ENCODE data around the gene ZIM2. TPM values are rescaled to one million over a fixed set of nuclear protein-coding genes. Genes with fewer than 3 reads are reported as not detected.
A peak's percentile ranks its signal among the peaks of the same experiment; 100 is the strongest.

The ZIM2 gene
- total RNA-seq, 4 donors from 2014 or later, result 1.2 TPM; not detected in 3

DNA sequence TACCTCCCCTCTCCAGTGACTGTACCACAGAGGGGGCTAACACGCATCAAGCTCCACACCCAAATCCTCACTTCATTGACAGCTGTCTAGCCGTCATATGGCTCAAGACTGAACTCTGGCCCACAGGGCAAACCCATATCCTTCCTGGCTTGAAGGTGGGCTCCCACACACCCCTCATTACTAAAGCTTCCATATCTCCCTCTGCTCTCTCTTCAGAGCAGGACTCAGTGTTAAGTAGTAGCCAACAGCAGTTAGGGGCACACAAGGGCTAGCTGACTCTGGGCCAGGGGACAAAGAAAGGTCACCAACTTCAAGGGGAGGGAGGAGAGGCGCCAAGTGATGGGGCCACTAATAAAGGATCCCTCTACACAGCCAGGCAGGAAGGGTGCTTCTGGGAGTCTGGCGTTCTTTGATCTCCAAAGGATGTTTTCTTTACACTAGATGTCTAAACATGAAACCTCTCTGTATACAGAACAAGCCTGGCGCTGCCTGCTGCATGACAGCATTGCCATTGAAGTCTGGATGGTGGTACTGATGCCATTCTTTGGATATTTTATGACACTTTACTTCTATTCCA, 8.1 kb downstream of the ZIM2 start:
- peaks cover 0 to 9% (median 2%) of the 10 kb centered on the region in 4 donors for H3K36me3 ChIP-seq
- H3K27me3 ChIP-seq, result no peaks in the 10 kb centered on the region
- H3K9me3 ChIP-seq, result no peaks in the 10 kb centered on the region
- H3K4me1 ChIP-seq, result peaks cover 4 to 6% (median 4%) of the 10 kb centered on the region in 4 donors
- H3K27ac ChIP-seq (replicated peaks in 1 of 4), result no peak overlapping the region
- no peak for DNase-seq (ENCODE audit: extremely low spot score)
- TF ChIP-seq POLR2AphosphoS5 (IDR thresholded peaks at IDR 0.05) (no peak), POLR2A (IDR thresholded peaks at IDR 0.05; ENCODE audit: low read depth) (no peak), CTCF (IDR thresholded peaks at IDR 0.05) (no peak), EP300 (IDR thresholded peaks at IDR 0.05) (no peak)
- intact Hi-C loops (cut with DNase I), result no loop called here
- no peak overlapping the region for H3K4me3 ChIP-seq
- 66% methylated on average over 5 of the region's 5 CpGs for WGBS

GRCh38 chr19:56831255-56831654, 9.3 kb downstream of the ZIM2 start:
- WGBS, result 62% methylated on average over 2 of the region's 2 CpGs

GRCh38 chr19:56829596-56829995, 10.9 kb downstream of the ZIM2 start:
- Histone ChIP-seq H3K9me3 (no peaks in the 10 kb centered on the region), H3K4me1 (no peaks in the 10 kb centered on the region), H3K27me3 (no peaks in the 10 kb centered on the region), H3K4me3 (no peak overlapping the region), H3K27ac (replicated peaks in 1 of 4) (no peak overlapping the region), H3K36me3 (peaks cover 0 to 9% (median 2%) of the 10 kb centered on the region in 4 donors)
- intact Hi-C loops (cut with DNase I), result no loop called here
- WGBS, result 79% methylated on average over 6 of the region's 6 CpGs
- TF ChIP-seq POLR2AphosphoS5 (IDR thresholded peaks at IDR 0.05) (no peak), CTCF (IDR thresholded peaks at IDR 0.05) (no peak), EP300 (IDR thresholded peaks at IDR 0.05) (no peak), POLR2A (IDR thresholded peaks at IDR 0.05; ENCODE audit: low read depth) (no peak)
- no peak for DNase-seq (ENCODE audit: extremely low spot score)

More at GRCh38 chr19:56831255-56831654, 9.3 kb downstream of the ZIM2 start:
- peaks cover 0 to 9% (median 2%) of the 10 kb centered on the region in 4 donors for H3K36me3 ChIP-seq
- no peak overlapping the region for H3K27ac ChIP-seq (replicated peaks in 1 of 4)
- no peak for DNase-seq (ENCODE audit: extremely low spot score)
- no peaks in the 10 kb centered on the region for H3K27me3 ChIP-seq
- no peak overlapping the region for H3K4me3 ChIP-seq
- no peaks in the 10 kb centered on the region for H3K9me3 ChIP-seq
- no peak for TF ChIP-seq POLR2A (IDR thresholded peaks at IDR 0.05; ENCODE audit: low read depth)
- TF ChIP-seq CTCF (IDR thresholded peaks at IDR 0.05), result no peak
- TF ChIP-seq POLR2AphosphoS5 (IDR thresholded peaks at IDR 0.05), result no peak
- no peak for TF ChIP-seq EP300 (IDR thresholded peaks at IDR 0.05)
- intact Hi-C loops (cut with DNase I), result no loop called here
- no peaks in the 10 kb centered on the region for H3K4me1 ChIP-seq

DNA sequence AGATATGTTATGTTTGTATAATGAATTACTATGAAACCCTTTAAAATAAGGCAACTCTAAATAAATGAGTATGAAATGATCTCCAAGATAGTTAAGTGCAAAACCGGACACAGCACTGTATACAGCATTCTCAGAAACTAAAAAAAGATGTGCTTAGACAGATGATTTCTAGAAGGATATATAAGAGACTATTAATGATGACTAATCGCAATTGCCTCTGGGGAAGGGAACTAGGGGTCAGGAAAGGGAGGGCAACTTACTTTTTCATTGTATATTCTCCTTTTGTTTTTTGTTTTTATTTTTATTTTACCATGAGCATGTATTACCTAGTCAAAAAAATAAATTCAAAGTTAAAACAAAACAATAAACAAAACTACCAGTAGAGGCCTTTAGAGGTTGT, 12.8 kb downstream of the ZIM2 start:
- no peaks in the 10 kb centered on the region for H3K9me3 ChIP-seq
- WGBS, result 50% methylated on average over 2 of the region's 2 CpGs
- DNase-seq (ENCODE audit: extremely low spot score), result no peak
- no peaks in the 10 kb centered on the region for H3K4me1 ChIP-seq
- intact Hi-C loops (cut with DNase I), result no loop called here
- H3K4me3 ChIP-seq, result no peak overlapping the region
- H3K36me3 ChIP-seq, result peaks cover 0 to 14% (median 11%) of the 10 kb centered on the region in 4 donors
- no peak for TF ChIP-seq POLR2AphosphoS5 (IDR thresholded peaks at IDR 0.05)
- no peak for TF ChIP-seq EP300 (IDR thresholded peaks at IDR 0.05)
- no peak for TF ChIP-seq CTCF (IDR thresholded peaks at IDR 0.05)
- TF ChIP-seq POLR2A (IDR thresholded peaks at IDR 0.05; ENCODE audit: low read depth), result no peak
- H3K27me3 ChIP-seq, result no peaks in the 10 kb centered on the region
- H3K27ac ChIP-seq (replicated peaks in 1 of 4), result no peak overlapping the region

DNA sequence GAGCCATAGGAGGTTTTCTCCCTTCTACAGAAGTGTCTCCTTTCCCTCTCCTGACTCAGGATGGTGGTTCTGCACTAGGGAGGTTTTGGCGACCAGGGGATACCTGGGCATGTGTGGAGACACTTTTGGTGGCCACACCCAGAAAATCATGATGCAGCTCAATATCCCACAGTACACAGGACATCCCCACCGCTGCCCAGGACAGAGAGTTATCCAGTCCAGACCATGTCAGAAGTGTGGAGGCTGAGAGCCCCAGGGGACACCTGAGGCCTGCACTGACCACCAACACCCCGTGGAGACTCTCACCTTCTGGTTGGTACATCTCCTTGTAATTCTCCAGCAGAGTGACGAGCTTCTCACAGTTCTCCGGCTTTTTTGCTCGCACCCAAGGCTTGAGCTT, 16.6 kb downstream of the ZIM2 start:
- Histone ChIP-seq H3K9me3 (no peaks in the 10 kb centered on the region), H3K27ac (replicated peaks in 1 of 4) (no peak overlapping the region), H3K4me1 (no peaks in the 10 kb centered on the region), H3K4me3 (no peak overlapping the region), H3K27me3 (no peaks in the 10 kb centered on the region), H3K36me3 (peaks cover 0 to 46% (median 36%) of the 10 kb centered on the region in 4 donors)
- TF ChIP-seq POLR2A (IDR thresholded peaks at IDR 0.05; ENCODE audit: low read depth) (no peak), CTCF (IDR thresholded peaks at IDR 0.05) (no peak), POLR2AphosphoS5 (IDR thresholded peaks at IDR 0.05) (no peak), EP300 (IDR thresholded peaks at IDR 0.05) (no peak)
- WGBS, result 73% methylated on average over 2 of the region's 6 CpGs
- peak; percentile 66 for DNase-seq (ENCODE audit: extremely low spot score)
- intact Hi-C loops (cut with DNase I), result no loop called here
